ENCODE measurements around the gene MRPL52. TPM values are rescaled to one million over a fixed set of nuclear protein-coding genes. Genes with fewer than 3 reads are reported as not detected.

The MRPL52 gene
- total and polyA plus RNA-seq, 2 donors (not counting 3 experiments of a cell fraction or from before 2014, with no cell fraction given), result 81.1 to 174 TPM

DNA sequence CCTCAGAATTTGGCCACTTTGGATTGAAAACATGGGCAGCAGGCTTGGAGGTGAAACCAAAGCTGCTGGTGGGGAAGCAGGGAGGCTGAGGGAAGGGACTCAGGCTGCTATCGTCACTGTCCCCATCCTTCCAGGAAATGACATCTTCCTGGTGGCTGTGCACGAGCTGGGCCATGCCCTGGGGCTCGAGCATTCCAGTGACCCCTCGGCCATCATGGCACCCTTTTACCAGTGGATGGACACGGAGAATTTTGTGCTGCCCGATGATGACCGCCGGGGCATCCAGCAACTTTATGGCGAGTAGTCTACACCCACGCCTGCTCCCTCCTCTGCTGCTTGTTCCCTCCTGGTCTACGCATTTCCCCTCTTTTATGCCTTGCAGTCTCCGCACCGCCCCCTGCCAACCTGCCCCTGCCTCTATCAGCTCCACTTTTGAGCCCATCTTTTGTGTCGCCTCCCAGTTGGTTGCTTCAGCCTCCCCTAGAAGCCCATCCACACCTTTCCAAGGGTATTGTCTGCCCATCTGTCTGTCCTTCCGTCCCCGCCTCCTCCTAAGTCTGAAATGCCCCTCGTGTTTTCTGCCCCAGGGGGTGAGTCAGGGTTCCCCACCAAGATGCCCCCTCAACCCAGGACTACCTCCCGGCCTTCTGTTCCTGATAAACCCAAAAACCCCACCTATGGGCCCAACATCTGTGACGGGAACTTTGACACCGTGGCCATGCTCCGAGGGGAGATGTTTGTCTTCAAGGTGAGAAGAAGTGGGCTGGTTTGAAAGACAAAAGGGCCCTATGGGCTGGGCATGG is 13.6 kb downstream of the MRPL52 start:
- H3K4me1 ChIP-seq (ENCODE audit: control insufficient read depth, extremely low read depth, insufficient read depth, low read length), result peaks cover 47% of the 10 kb centered on the region
- H3K4me3 ChIP-seq (replicated peaks in 1 of 3; ENCODE audit: insufficient read depth in 1 of 3, low read depth in 1 of 3, low read length in 3 of 3), result no peak overlapping the region
- no peaks in the 10 kb centered on the region for H4K20me1 ChIP-seq (replicated peaks; ENCODE audit: control insufficient read depth, extremely low read depth, insufficient read depth, low read length)
- TF ChIP-seq, protein P1, sequence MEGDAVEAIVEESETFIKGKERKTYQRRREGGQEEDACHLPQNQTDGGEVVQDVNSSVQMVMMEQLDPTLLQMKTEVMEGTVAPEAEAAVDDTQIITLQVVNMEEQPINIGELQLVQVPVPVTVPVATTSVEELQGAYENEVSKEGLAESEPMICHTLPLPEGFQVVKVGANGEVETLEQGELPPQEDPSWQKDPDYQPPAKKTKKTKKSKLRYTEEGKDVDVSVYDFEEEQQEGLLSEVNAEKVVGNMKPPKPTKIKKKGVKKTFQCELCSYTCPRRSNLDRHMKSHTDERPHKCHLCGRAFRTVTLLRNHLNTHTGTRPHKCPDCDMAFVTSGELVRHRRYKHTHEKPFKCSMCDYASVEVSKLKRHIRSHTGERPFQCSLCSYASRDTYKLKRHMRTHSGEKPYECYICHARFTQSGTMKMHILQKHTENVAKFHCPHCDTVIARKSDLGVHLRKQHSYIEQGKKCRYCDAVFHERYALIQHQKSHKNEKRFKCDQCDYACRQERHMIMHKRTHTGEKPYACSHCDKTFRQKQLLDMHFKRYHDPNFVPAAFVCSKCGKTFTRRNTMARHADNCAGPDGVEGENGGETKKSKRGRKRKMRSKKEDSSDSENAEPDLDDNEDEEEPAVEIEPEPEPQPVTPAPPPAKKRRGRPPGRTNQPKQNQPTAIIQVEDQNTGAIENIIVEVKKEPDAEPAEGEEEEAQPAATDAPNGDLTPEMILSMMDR (IDR thresholded peaks at IDR 0.05; ENCODE audit: extremely low read depth in 1 of 2, insufficient read depth in 1 of 2, low read depth in 1 of 2, low read length in 2 of 2), result no peak
- no peak for TF ChIP-seq EZH2 (IDR thresholded peaks at IDR 0.05; ENCODE audit: borderline replicate concordance, low read depth, low read length, severe bottlenecking)
- TF ChIP-seq JUN (IDR thresholded peaks at IDR 0.05; ENCODE audit: borderline replicate concordance, insufficient read depth, insufficient read length, low read depth), result no peak
- TF ChIP-seq, protein P2, sequence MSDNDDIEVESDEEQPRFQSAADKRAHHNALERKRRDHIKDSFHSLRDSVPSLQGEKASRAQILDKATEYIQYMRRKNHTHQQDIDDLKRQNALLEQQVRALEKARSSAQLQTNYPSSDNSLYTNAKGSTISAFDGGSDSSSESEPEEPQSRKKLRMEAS (IDR thresholded peaks at IDR 0.05; ENCODE audit: insufficient read depth, insufficient read length), result no peak
- TF ChIP-seq POLR2A (IDR thresholded peaks at IDR 0.05; ENCODE audit: low read depth, low read length), result peak; percentile 41
- TF ChIP-seq POLR2AphosphoS5 (IDR thresholded peaks at IDR 0.05; ENCODE audit: insufficient read depth, low read depth, low read length), result no peak
- TF ChIP-seq MYC (IDR thresholded peaks at IDR 0.05; ENCODE audit: low read depth, low read length), result no peak
- no peak for TF ChIP-seq FOS (IDR thresholded peaks at IDR 0.05; ENCODE audit: borderline replicate concordance, insufficient read depth, low read length)
- H2AFZ ChIP-seq (ENCODE audit: low read depth, low read length), result no peak overlapping the region
- H3K4me2 ChIP-seq (ENCODE audit: insufficient read depth, low read length), result no peak overlapping the region
- intact Hi-C loops (cut with micrococcal nuclease) (no loop called here), dilution Hi-C loops (cut with MboI; ENCODE audit: extremely low pct_ligation_motif_present, low sequenced_read_pairs) (no loop called here)
- BruUV-seq (replicated peaks), result no TSS peak
- H3K9me1 ChIP-seq (replicated peaks; ENCODE audit: control insufficient read depth, extremely low read depth, insufficient read depth, low read length), result no peaks in the 10 kb centered on the region
- peak overlapping the region; percentile 13 for H3K27ac ChIP-seq (ENCODE audit: insufficient read depth, low read depth, low read length)
- no peak overlapping the region for H3K9ac ChIP-seq (replicated peaks; ENCODE audit: extremely low read depth, insufficient read depth, low read length)
- peaks cover 79% of the 10 kb centered on the region for H3K79me2 ChIP-seq (ENCODE audit: control insufficient read depth, insufficient read depth, low read length)
- POLR2A ChIA-PET, result no interaction called here
- H3K27me3 ChIP-seq (ENCODE audit: control insufficient read depth in 2 of 2, insufficient read depth in 2 of 2, low read length in 2 of 2), result no peaks in the 10 kb centered on the region
- CTCF ChIA-PET, result interaction anchor here (0.6 to 1.2 kb wide), 6 partner anchors 9 to 273 kb away, joined by 3 to 4 read pairs (median 3); no protein-coding TSS in a partner anchor
- DNase-seq (ENCODE audit: low read depth, low spot score), result no peak
- H3K36me3 ChIP-seq (ENCODE audit: control insufficient read depth in 2 of 2, extremely low read depth in 1 of 2, insufficient read depth in 2 of 2, low read length in 2 of 2), result peaks cover 38 to 61% of the 10 kb centered on the region in 2 experiments
- no peaks in the 10 kb centered on the region for H3K9me3 ChIP-seq (replicated peaks; ENCODE audit: control insufficient read depth, insufficient read depth, low read length)
- FAIRE-seq, result no peak
